Caki2 (cell line): ENCODE data around the gene CLEC4D. TPM values are rescaled to one million over a fixed set of nuclear protein-coding genes. Genes with fewer than 3 reads are reported as not detected.
"Not testable (repeated sequence)": the region's sequence is repeated elsewhere in the genome, so short reads cannot be mapped to it uniquely, and the experiment has no call there.

ENCODE experiments used
- DNase-seq: peaks from one replicate; pipeline ENCODE4 v3.0.0-alpha.2; 2015; ENCODE audit warnings: low read depth
- in situ Hi-C: cut with HindIII; loops from 2 replicates; pipeline ENCODE4 v1.10.0; 2016; ENCODE audit warnings: low sequenced_read_pairs, low pct_unique_long_range_greater_than_20kb, mixed read lengths
- total RNA-seq: library from RNA; depleted of rRNA; stranded (reverse); fragments of >200 nt; shearing (Covaris generic); gene quantifications from 2 replicates; pipeline ENCODE4 v1.2.3, GENCODE V29; 2014; ENCODE audit warnings: low replicate concordance

The CLEC4D gene
- total RNA-seq, 1 experiment from 2014 or later, result not detected

DNA sequence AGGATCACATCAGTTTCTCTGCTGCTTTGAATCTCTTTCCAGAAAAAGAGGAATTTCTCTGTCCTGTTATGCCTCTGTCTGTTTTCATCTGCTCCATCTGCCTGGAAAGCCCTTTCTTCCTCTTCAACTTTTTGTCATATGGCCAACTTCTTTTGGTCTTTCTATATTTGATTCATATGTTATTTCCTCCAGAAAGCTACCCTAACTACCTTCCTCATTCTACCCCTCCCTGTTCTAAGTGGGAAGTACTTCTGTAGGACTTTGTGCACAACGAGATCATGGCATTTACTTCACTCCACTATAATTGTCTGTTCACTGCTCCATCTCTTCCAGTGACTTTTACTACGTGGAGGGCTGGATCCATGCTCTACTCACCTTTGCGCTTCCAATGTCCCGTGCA, 5.9 kb downstream of the CLEC4D start:
- in situ Hi-C loops, result no loop called here
- DNase-seq, result no peak

DNA sequence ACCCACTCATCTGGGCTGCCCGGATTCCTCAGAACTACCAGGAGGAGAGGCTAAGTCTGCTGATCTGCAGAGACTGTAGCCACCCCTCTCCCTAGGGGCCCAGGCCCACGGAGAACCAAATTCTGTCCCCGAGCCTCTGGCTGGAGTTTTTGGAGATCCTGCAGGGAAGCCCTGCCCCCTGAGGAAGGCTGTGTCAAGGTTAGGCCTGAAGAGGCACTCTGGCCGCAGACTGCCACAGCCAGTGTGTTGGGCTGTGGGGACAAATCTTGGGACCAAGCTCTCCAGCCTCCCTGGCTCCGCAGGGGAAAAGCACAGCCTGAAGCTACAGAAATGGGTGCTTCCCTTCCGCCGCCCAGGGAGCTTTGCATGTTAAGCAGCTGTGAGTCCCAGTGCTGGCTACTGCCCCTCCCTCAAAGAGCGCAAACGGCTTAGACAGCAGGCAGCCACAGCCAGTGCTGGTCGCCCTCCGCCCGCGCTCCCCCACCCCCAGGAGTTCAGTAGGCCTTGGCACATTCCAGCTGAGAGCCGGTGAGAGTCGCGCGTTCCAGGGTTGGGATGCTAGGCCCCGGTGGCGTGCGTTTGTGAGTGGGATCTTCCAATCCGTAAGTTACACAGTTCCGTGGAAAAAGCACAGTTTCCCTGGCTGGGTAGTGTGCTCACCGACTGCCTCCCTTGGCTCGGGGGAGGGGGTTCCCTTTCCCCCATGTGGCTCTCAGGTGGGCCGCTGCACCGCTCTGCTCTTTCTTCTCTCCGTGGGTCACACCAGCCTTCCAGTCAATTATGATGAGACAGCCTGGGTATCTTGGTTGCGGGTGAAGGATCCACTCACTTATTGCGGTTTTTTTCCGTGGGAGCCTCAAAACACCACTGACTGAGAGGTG, 14.2 kb downstream of the CLEC4D start:
- in situ Hi-C loops, result no loop called here
- DNase-seq, result no peak

DNA sequence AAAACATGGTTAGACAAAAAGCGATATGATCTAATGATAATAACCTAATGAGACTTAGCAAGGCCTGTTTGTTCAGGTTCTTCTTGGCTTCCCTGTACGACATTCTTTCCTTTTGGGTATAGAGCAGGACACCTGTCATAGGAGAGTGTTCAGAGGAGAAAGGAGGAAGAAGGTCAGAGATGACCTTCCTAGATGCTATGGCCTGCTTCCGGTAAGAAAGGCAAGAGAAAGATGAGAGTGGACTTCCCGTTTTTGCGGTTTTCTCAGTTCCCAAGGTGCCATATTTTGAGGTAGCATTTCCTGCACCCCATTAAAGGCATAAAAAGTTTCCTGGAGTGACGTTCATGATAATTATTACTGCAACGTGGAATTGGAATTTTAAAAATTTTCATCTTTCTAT, 18.7 kb downstream of the CLEC4D start:
- in situ Hi-C loops, result no loop called here

DNA sequence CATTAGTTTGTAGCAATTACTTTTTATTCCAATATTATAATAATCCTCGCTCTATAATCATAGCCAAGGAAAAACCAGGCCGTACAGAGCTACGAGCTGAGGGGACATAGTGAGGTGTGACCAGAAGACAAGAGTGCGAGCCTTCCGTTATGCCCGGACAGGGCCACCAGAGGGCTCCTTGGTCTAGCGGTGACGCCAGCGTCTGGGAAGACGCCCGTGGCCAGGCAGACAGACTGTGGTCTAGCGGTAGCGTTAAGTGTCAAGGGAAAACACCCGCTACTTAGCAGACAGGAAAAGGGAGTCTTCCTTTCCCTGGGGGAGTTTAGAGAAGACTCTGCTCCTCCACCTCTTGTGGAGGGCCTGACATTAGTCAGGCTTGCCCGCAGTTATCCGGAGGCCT, 24.5 kb downstream of the CLEC4D start:
- in situ Hi-C loops, result not testable (repeated sequence)
- peak; percentile 61 for DNase-seq

More for the DNA sequence above, 18.7 kb downstream of the CLEC4D start:
- DNase-seq, result no peak

DNA sequence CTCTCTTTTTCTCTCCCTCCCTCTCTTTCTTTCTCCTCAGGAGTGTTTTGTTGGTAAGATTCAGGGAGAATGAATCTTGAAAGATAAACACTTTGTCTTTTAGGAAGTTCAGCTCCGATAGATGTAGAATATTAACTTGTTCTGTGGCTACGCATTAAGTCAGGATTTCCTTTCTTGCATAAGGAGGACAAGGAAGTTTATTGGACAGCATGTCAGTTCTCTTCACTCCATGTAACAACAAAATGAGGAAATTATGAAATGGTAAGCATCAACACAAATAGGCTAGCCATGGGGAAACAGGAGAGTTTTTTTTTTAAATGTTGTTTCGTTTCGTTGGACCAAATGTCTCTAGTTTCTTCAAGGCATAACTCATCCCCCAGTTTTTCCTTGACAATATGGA, 27.5 kb downstream of the CLEC4D start, which contains the start of gene CLEC4E:
Gene CLEC4E, minus strand, starts transcription at position 75 of the 400 bp plus-strand sequence. CDS start 108 bp downstream, outside the sequence.
- DNase-seq, result peak; percentile 45
- in situ Hi-C loops, result not testable (repeated sequence)

DNA sequence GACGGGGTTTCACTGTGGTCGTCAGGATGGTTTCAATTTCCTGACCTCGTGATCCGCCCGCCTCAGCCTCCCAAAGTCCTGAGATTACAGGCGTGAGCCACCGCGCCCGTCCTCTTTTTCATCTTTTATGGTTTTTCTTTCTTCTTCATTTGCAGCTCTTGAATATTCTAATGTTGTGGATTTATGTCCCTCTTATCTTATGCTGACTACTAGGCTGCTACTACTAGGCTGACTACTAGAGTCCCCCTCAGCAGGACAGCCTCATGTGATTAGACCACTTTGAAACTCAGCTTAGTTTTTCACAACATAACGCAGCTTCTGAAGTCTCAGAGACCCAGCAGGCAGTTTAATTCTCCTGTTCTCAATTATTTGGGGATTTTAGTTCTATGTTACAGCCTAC, 28.3 kb downstream of the CLEC4D start:
- in situ Hi-C loops, result no loop called here
- no peak for DNase-seq

DNA sequence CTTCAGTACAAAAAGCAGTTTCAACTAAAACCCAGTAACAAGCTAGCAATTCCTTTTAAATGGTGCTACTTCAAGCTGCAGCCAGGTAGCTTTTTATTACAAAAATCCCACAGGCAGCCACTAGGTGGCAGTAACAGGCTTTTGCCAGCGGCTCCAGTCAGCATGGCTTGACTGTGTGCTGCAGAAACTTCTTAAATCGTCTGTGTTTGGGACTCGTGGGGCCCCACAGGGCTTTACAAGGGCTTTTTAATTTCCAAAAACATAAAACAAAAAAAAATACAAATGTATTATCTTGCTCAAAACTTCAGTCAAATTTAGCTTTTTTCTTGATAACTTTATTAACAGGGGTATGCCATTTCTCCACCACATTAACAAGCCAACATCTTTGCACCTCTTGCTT, 31.0 kb downstream of the CLEC4D start:
- DNase-seq, result peak; percentile 59
- in situ Hi-C loops, result no loop called here

DNA sequence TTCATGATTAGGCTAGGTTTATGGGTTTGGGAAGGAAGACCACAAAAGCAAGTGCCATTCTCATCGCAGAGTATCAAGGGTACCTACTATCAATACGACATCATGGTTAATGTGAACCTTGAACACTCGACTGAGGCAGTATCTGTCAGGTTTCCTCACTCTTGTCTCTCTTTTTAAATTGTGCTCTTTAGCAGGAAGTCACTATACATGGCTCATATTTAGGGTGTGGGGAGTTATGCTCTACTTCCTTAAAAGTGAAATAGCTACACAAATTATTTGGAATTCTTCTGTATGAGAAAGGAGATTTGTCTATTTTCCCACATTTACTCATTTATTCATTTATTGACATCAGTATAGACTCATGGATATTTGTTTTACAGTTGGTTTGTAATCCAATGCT, 33.3 kb downstream of the CLEC4D start:
- in situ Hi-C loops, result no loop called here
- DNase-seq, result no peak

DNA sequence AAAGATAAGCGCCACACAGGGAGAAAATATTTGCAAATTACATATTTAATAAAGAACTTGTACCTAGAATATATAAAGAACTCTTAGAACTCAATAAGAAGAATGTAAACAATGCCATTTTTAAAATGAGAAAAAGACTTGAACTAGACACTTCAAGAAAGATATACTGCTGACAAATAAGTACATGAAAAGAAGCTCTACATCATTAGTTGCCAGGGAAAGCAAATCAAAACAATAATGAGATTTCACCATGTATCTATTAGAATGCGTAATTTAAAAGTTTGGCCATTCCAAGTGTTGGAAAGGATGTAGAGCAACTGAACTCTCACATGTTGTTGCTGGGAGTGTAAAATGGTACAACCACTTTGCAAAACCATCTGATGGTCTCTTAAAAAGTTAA, 34.3 kb downstream of the CLEC4D start:
- in situ Hi-C loops, result no loop called here
- DNase-seq, result no peak

DNA sequence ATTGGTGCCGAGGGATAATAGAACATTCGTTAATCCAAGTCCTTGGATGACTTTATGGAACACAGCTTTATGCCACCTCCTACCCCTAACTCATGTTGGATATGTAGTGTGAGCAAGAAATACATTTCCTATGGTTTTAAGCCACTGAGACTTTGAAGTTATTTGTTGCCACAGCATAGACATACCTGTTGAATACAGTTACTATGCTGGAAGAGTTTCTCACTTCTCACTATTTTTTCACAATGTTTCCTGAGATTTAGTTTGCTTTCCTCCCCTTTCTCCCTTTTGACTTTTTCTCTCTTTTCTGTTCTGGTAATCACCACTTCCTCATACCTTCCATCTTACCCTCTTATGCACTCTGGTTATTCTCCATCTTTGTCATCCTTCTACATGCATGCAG, 34.9 kb downstream of the CLEC4D start:
- in situ Hi-C loops, result no loop called here
- DNase-seq, result no peak

DNA sequence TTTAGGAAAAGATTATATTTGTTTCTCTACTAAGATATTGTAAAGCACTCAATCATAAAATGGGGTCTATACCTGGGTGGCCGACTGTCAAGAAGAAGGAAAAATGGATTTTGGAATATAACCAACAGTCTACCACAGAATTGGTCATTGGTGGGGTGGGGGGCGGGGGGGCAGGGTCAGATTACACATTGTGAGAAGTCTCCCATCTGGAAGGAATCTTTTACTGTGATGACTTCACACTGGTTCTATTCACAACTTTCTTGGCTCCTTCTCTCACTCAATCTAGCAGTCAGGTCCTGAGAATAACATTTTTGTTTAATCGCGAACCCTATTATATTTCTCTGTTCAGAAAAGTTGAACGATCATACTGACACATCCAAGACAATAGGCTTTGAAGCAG, 36.1 kb downstream of the CLEC4D start:
- no peak for DNase-seq
- in situ Hi-C loops, result no loop called here

DNA sequence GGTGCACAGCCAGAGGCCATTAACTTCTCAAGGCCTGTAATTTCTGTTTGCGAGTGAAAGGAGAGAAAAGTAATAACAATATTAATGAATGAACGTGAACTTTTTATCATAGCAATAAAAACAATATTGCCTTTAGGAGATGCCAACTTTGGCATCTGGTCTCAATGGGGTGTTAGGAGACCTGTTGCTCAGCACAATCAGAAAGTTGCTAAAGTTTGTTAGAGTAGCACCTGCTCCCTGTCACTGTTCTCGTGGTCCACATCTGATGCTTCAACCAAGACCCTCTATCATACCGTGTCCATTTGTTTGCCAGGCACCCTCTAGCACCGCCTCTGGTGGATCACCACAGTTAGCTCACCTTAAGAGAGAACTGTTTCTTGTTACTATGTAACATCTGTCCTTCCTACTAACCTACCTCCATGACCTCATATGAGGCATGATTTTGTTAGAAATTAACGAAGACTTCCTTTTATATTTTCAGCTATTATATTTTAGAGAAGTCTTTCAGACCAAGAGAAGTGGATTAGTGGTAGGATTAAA, 39.9 kb downstream of the CLEC4D start:
- in situ Hi-C loops, result no loop called here
- no peak for DNase-seq

DNA sequence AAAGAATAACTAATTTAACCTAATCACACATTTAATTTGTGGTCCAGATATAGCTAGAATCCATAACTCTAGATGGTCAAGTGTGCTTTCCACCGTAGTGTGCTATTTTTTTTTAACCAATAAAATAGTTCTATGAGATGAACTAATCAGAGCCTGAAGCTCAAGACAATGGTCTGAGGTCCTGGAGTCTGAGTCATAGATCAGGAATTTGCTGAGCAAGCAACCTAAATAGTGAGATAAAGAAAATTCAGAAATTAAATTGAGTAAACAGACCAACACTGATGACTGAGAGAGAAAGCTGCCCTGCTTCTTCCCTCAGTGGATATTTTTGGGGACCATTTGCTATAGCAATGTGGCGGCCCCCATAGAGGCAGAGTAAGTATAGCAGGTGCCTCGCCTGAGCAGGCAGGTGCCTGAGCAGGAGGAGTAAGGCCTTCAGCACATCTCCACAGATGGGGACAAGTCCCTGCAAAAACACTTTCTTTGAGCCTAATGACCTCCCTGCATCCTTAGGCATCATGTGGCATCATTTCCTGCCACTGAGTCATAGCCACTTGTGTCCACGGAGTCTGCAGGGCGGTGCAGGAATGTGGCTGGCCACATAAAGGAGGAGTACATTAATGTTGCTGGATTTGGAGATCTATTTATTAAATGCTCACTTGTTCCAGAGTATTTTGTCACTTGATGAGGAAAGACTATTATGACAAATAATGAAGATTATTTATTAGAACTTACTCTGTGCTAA, 41.3 kb downstream of the CLEC4D start:
- peak; percentile 41 for DNase-seq
- in situ Hi-C loops, result no loop called here

DNA sequence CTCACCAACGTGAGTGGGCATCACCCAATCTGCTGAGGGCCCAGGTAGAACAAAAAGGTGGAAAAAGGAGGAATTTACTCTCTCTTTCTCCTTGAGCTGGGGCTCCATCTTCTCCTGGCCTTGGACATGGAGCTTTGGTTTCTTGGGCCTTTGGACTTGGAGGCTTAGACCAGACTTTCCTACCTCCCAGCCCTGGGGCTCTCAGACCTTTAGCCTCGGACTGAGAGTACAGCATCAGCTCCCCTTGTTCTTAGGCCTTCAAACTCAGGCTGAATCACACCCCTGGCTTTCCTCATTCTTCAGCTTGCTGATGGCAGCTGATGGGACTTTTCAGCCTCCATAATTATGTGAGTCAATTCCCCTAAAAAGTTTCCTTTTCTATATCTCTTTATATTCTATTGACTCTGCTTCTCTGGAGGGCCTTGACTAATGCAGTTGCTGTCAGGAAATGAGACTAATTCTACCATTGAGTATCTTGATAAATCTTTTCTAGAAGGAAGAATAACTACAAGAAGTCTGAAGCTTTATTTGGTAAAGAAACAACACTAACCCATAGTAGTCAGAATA, 43.3 kb downstream of the CLEC4D start:
- in situ Hi-C loops, result no loop called here
- no peak for DNase-seq

DNA sequence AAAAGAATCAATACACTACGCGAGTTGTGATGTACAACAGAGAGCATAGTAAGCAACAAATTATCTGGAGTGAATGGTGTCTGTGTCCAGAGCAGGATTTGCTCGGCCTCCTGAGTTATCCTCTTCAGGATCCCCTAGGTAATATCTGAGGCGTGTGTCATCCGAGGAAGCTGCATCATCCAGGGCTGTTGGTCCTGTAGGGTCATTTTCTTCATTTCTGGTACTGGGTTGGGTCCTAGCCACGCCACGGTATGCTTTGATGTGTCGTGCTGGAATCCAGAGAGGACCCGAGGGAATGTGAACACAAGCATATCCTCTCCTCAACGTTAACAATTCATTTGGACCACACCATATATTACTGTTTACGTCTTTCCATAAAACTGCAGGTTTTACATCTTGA, 46.4 kb downstream of the CLEC4D start:
- in situ Hi-C loops, result no loop called here
- DNase-seq, result no peak

DNA sequence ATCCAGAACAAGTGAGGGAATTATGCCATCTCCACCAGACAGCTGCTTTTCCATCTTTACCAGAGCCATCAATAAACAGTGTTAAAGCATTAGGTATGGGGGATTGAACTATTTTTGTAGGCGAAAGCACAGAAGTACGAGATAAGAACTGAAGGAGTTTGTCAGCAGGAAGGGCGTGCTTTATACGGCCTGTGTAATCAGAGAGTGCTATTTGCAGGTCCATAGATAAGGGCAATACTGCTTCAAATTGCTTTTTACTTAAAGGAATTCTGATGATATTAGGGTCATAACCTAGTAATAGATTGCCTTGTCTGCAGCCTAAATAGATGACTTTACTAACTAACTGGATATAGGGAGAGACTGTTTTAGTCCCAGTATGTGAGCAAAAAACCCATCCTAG, 47.7 kb downstream of the CLEC4D start:
- in situ Hi-C loops, result no loop called here
- DNase-seq, result no peak

DNA sequence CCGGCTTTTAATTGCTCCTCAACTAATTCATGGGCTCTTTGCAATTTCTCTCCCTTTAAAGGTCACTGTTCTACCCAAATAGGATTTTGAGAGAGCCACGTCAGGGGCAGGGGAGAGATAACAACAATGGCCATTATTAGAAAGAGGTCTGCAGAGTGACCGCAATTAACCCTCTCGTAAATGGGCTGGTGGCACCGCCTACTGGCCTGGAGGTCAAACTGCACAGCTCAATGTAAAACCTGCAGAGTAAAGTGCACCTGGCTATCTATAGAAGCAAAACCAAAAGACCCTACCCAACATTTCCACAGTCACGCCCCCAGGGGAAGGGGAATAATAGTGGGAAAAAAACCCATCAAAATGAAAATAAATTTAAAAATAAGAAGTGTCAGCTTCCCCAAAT, 49.0 kb downstream of the CLEC4D start:
- in situ Hi-C loops, result no loop called here
- no peak for DNase-seq

DNA sequence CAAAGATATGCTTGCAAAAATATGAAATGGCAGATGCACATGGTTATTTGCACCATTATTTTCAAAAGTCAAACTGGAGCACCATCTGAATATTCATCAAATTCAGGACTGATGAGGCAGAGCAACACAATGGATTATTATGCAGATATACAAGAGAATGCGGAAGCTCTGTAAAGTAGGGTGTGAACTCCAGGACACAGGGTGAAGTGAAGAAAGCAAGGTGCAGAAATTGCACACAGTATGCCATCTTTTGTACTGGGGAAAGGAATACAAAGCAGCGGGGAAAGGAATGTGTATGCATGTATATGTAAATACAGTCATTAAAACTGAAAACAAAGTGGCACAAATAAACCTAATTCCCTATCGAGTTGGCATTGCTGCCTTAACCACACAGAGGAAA, 50.1 kb downstream of the CLEC4D start:
- DNase-seq, result no peak
- in situ Hi-C loops, result no loop called here

DNA sequence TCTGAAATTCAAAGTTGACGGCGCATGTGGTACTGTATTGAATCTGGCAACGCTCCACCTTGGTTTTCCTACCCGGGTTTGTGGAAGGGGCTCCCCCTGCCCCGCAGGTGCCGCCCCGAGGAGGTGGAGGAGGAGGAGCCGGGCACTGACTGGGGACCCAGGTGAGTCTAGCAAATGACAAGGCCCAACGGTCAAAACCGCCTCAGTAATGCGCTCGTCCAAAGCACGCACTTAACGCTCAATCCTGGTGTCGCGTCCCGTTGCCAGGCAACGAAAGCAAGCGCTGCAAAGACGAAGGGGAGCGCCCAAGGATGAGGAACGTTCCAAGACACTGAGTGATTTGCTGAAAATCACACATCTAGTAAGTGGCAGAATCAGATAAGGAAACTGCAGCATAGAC, 51.4 kb downstream of the CLEC4D start:
- no peak for DNase-seq
- in situ Hi-C loops, result no loop called here
